Muscle layer of colon (tissue), 2 donors: ENCODE data around the gene RAB7A.
A peak's percentile ranks its signal among the peaks of the same experiment; 100 is the strongest.
"Not testable (repeated sequence)": the region's sequence is repeated elsewhere in the genome, so short reads cannot be mapped to it uniquely, and the experiment has no call there.

Source experiments
- H3K27ac ChIP-seq: one replicate; pipeline ENCODE4 v1.7.0; 2013; ENCODE audit warnings: low read depth, mild to moderate bottlenecking, low read length, moderate library complexity
- H3K27me3 ChIP-seq, 2 donors: one replicate each; pipeline ENCODE4 v1.7.0; 2013; ENCODE audit warnings: low read length in 2 of 2, mild to moderate bottlenecking in 2 of 2; ENCODE audit not compliant: insufficient read depth in 2 of 2, control insufficient read depth in 1 of 2
- H3K36me3 ChIP-seq: one replicate; pipeline ENCODE4 v1.7.0; 2013; ENCODE audit warnings: mild to moderate bottlenecking, low read length; ENCODE audit not compliant: insufficient read depth
- H3K4me1 ChIP-seq: one replicate; pipeline ENCODE4 v1.7.0; 2013; ENCODE audit warnings: mild to moderate bottlenecking, low read length; ENCODE audit not compliant: insufficient read depth
- H3K4me3 ChIP-seq, 2 donors: one replicate each; pipeline ENCODE4 v1.7.0; 2013; ENCODE audit warnings: low read length in 2 of 2, low read depth in 1 of 2, mild to moderate bottlenecking in 1 of 2, moderate library complexity in 1 of 2
- H3K9ac ChIP-seq: one replicate; pipeline ENCODE4 v1.7.0; 2013; ENCODE audit warnings: low read length
- H3K9me3 ChIP-seq: one replicate; pipeline ENCODE4 v1.7.0; 2013; ENCODE audit warnings: mild to moderate bottlenecking, low read length
- donor health status: abdominal sarcoma.
- donor health status: Adenocarcinoma of cecum.

The RAB7A gene

DNA sequence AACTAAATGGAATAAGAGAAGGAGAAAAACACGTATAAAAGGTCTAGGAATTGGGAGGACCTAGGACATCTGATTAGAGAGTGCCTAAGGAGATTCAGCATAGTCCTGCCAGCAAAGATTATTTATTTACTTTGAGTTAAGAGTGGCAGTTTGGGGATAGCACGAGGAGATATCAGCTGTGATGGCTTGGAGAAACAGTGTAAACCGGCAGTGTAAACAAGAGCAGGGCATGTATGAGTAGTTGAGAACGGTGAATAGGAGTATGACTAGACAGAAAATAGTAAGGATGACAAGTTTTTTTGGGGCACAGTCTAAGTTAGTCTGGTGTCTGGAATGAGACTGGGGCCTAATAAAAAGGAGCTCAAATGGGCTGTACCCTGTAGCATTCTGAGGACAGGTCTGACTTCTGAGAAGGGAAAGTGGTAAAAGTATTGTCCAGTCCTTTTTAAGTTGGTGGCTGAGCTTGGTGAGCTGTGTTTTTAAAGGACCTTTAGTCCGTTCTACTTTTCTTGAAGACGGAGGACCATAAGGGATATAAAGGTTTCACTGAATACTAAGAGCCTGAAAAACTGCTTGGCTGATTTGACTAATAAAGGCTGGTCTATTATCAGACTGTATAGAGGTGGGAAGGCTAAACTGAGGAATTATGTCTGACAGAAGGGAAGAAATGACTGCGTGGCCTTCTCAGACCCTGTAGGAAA lies 104.1 kb downstream of the RAB7A start:
- not testable (repeated sequence) for H3K36me3 ChIP-seq, H3K27ac ChIP-seq, H3K27me3 ChIP-seq, H3K9me3 ChIP-seq, H3K4me1 ChIP-seq, H3K4me3 ChIP-seq, H3K9ac ChIP-seq

DNA sequence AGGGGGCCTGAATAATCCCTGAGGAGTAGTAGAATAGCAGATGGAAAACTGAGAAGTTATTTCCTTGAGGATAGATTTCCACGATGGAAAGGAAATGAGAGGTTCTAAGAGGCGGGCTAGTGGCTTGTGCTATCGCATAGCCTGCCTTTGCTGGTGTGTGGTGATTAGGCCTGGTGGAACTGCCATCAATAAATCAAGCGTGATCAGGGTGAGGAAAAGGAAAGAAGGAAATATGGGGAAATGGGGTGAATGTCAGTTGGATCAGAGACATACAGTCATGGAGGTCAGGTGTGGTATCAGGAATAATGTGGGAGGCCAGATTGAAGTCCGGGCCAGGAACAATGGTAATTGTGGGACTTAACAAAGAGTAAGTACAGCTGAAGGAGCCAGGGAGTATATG lies 104.8 kb downstream of the RAB7A start:
- not testable (repeated sequence) for H3K4me1 ChIP-seq, H3K9ac ChIP-seq, H3K36me3 ChIP-seq, H3K27ac ChIP-seq, H3K4me3 ChIP-seq, H3K27me3 ChIP-seq, H3K9me3 ChIP-seq

DNA sequence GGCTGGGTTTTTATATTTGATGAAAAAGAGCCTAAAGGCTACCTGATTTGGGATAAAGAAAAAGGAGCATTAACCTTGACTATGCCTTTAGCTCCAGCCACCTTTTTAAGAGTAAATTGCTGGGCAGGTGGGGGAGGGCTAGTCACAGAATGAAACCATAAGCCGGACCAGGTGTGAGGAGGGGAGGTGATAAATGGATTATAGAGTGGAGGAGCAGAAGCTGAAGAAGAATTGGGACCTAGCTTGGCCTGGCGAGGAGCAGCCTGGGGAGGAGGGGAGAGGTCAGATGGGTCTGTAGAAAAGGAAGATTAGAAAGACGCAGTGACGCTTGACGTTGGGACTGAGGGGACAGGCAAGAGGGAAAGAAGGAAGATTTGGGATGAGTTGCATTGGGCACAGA lies 107.0 kb downstream of the RAB7A start:
- H3K4me3 ChIP-seq, H3K36me3 ChIP-seq, H3K27ac ChIP-seq, H3K27me3 ChIP-seq, H3K4me1 ChIP-seq, H3K9me3 ChIP-seq, H3K9ac ChIP-seq: not testable (repeated sequence)

DNA sequence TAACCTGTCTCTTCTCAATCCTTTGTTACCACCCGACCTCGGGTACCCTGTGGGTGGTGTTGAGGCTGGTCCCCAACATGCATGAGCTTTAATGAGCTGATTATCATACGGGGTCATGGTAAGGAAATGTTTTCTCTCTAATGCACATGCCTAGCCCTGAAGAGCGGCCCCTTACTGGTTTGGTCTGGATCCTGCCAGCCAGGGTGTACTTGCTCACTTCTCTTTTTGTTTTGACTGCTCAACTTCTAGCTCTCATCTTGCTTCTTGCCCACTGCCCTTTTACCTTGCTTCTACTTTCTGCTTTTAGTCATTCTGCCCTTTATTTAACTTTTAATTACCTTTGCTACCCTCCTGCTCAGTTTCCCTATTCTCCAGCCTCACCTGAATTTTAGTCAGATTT lies 109.1 kb downstream of the RAB7A start:
- Histone ChIP-seq H3K27me3 (no peaks in the 10 kb centered on the region), H3K9me3 (no peaks in the 10 kb centered on the region), H3K9ac (no peak overlapping the region), H3K4me1 (no peaks in the 10 kb centered on the region), H3K27ac (no peak overlapping the region), H3K4me3 (no peak overlapping the region), H3K36me3 (no peaks in the 10 kb centered on the region)

DNA sequence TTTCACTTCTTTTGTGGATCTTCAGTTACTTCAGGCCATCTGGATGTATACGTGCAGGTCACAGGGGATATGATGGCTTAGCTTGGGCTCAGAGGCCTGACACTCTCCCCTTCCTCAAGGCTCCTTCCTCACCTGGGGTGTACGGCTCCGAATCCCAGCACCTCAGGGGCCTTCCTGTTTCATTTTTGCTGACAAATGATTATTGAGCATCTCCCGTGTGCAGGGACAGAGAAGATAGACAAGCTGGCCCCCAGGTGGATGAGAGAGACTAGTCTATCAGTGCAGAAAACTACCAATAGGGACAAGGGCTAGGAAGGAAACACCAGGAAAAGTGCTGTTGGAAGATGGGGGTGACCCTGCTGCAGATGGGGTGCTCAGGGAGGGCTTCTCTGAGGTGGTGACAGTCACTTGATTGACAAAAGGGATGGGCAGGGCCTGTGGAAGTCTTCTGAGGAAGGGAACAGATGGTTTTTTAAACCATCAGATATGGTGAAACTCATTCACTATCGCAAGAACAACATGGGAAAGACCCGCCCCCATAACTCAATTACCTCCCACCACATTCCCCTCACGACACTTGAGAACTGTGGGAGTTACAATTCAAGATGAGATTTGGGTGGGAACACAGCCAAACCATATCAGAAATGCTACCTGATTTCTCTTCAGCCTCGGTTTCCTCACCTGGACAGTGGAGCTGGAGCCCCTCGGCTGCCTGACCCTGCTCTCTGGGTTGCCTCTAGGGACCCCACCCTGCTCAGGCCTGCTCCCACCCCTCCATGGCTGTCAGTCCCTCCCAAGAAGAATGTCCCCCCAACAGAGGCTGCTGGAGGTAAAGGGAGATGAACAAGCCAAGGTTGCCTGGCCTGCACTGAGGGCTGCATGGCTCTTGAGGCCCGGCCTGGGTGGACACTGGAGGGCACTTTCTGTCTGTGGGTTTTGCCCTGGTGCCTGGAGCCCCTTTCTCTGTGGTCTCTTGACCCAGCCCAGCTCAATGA lies 116.2 kb downstream of the RAB7A start:
- Histone ChIP-seq H3K27ac (no peak overlapping the region), H3K9ac (no peak overlapping the region), H3K27me3 (no peaks in the 10 kb centered on the region), H3K36me3 (no peaks in the 10 kb centered on the region), H3K4me1 (peaks cover 14% of the 10 kb centered on the region), H3K4me3 (no peak overlapping the region), H3K9me3 (no peaks in the 10 kb centered on the region)

DNA sequence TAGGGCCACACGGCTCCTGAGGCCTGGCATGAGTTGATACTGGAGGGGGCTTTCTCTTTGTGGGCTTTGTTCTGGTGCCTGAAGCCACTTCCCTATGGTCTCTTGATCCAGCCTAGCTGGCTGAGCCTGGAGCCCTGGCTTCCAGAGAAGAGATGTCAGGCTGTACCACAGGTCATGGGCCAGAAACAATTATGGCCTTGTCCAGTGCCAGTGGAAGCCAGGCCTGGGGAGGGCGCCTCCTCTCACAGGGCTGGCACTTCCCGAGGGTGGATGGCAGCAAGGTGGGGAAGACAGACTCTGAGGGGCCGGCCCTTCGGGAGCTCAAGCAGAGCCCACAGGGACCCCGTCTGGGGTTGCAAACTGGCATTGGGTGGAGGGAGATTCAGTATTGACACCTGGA lies 118.5 kb downstream of the RAB7A start:
- Histone ChIP-seq H3K36me3 (no peaks in the 10 kb centered on the region), H3K27me3 (no peaks in the 10 kb centered on the region), H3K4me1 (peaks cover 14% of the 10 kb centered on the region), H3K4me3 (no peak overlapping the region), H3K27ac (no peak overlapping the region), H3K9ac (no peak overlapping the region), H3K9me3 (no peaks in the 10 kb centered on the region)

DNA sequence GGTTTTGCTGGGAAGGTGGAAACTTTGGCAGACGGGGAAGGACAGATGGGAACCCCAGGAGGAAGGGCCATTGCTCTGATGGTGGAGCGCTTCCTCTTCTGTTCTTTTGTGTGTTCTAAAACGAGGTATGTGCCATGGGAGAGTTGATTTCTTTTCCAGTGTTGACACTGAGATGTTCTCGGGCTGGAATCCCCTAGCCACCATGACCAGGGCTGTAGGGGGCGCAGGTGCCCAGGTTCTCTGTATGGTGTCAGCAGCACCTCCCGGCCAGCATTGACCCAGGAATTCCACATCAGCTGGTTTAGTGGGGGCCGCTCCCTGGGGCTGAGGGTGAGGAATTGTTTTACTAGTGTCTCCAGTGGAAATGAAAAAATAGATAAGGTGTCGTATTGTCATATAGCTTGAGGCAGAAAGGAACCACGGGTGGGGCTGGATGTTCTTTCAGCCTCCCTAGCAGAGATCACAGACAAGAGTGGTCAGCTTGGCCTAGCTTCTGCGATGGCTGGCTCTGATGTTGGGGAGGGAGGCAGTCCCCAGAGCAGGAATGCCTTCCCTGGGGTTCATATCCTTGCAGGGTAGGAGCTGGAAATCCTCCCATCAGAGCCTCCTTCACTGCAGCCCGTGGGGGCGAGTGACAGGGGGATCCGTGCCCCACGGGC lies 119.3 kb downstream of the RAB7A start:
- no peak overlapping the region for H3K9ac ChIP-seq
- H3K4me3 ChIP-seq: peak overlapping the region; percentile 48 to 70
- peaks cover 14% of the 10 kb centered on the region for H3K4me1 ChIP-seq
- H3K27ac ChIP-seq: no peak overlapping the region
- no peaks in the 10 kb centered on the region for H3K27me3 ChIP-seq
- no peaks in the 10 kb centered on the region for H3K36me3 ChIP-seq
- H3K9me3 ChIP-seq: no peaks in the 10 kb centered on the region

DNA sequence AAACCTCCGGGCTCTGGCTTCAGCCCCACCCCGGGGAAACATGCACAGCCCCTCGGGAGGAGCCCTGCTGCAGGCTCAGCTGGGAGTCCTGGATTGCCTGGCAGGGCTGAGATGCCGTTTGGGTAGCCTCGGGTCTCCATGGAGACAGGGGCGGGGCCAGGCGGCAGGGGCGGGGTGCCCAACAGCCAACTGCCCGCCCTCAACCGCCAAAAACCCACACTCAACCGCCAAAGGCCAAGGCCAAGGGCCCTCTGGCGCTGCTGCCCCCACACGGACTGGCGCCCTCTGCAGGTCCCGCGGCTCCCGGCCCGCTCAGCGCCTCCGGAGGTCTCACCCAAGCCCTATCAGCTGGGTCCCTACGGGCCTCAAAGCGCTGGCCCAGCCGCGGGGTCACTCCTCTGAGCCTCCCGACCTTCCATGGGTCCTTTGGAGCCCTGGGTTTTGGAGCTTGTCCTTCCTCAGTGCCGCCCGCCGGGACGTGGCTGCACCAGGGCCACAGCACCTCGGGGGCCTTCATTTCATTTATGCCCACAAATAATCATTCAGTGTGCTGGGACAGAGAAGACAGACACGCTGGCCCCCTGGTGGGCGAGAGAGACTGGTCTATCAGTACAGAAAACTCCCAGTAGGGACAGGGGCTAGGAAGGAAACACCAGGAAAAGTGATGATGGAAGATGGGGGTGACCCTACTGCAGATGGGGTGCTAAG lies 119.9 kb downstream of the RAB7A start:
- no peak overlapping the region for H3K27ac ChIP-seq
- H3K36me3 ChIP-seq: no peaks in the 10 kb centered on the region
- H3K4me3 ChIP-seq: peak overlapping the region; percentile 48 to 70
- no peaks in the 10 kb centered on the region for H3K27me3 ChIP-seq
- H3K9ac ChIP-seq: no peak overlapping the region
- H3K4me1 ChIP-seq: peaks cover 14% of the 10 kb centered on the region
- H3K9me3 ChIP-seq: no peaks in the 10 kb centered on the region

DNA sequence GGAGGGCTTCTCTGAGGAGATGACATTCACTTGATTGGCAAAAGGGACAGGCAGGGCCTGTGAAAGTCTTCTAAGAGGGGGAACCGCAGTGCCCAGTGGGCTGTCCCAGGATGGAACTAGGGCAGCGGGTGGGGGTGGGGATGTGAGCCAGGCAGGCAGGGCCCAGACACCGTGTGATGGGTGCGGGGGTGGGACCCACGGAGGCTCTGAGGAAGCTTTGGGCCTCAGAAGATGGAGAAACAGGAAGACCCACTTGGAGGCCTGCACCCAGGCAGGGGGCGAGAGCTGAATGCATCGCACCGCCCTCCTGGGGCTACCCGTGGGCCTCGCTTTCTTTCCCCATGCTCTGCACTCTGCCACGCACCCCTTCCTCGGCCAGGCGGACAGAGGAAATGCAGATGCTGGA lies 120.5 kb downstream of the RAB7A start:
- H3K27me3 ChIP-seq: no peaks in the 10 kb centered on the region
- H3K9ac ChIP-seq: no peak overlapping the region
- no peaks in the 10 kb centered on the region for H3K9me3 ChIP-seq
- H3K36me3 ChIP-seq: no peaks in the 10 kb centered on the region
- H3K4me1 ChIP-seq: peaks cover 14% of the 10 kb centered on the region
- H3K27ac ChIP-seq: no peak overlapping the region
- peak overlapping the region in 1 of 2 donors; percentile 70 for H3K4me3 ChIP-seq

DNA sequence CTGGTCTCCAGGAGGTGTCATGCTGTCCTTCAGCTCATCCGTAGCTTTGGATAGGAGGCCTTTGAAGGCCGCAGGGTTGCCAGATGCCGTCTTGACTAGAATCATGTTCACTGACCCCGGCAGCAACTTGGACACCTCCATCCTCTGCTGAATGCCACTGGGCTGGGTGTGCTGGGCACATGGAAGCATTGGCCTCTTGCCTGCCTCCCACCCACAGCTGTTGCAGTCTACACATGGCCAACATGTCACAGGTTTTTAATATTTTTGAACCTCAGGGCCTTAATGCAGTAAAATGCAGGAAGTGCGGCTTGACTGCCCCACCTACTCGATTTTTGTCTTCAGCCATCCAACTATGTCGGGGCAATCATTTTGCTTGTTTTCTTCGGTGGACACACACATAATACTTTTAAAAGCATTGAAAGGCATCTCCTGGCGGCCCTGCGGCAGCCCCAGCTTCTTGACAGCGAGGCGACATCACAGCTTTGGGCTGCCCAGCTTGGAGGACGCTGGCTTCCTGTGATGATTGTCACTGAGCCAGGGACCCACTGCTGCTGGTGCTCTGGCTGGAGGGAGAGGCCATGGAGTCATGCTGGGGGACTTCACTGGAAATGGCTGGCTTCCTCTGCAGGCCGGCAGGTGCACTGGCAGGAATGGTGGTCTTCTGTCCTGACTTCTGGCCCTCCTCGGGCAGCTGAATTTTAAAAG lies 121.8 kb downstream of the RAB7A start:
- Histone ChIP-seq H3K9me3 (no peaks in the 10 kb centered on the region), H3K4me1 (peaks cover 14% of the 10 kb centered on the region)

More for the DNA sequence above, 121.8 kb downstream of the RAB7A start:
- Histone ChIP-seq H3K4me3 (no peak overlapping the region), H3K27me3 (no peaks in the 10 kb centered on the region), H3K27ac (no peak overlapping the region), H3K36me3 (no peaks in the 10 kb centered on the region), H3K9ac (no peak overlapping the region)
